ENCODE results near the gene MYH8.

MYH8 gene

GRCh38 chr17:10421900-10422542 lies at the start of gene MYH8:
Gene MYH8 (minus strand): TSS chr17:10421950. CDS start chr17:10420227, 1,723 bp downstream.
- DNase-seq: no peak

- DNase-seq: no peak
Observed at GRCh38 chr17:10469459-10469858, 47.7 kb upstream of the MYH8 start, which contains the start of gene MYH4. Gene MYH4 (minus strand): TSS chr17:10469559. CDS start chr17:10466745, 2,814 bp downstream.

GRCh38 chr17:10463402-10463801 lies 41.7 kb upstream of the MYH8 start:
- DNase-seq: no peak

GRCh38 chr17:10460062-10460461 lies 38.3 kb upstream of the MYH8 start:
- no peak for DNase-seq

- DNase-seq: no peak
Observed at GRCh38 chr17:10458701-10459100, 37.0 kb upstream of the MYH8 start.

GRCh38 chr17:10457952-10458351 lies 36.2 kb upstream of the MYH8 start:
- no peak for DNase-seq

- DNase-seq: no peak
Observed at GRCh38 chr17:10447026-10447931, 25.5 kb upstream of the MYH8 start.

GRCh38 chr17:10439816-10440215 lies 18.1 kb upstream of the MYH8 start:
- no peak for DNase-seq

GRCh38 chr17:10435096-10435495 lies 13.3 kb upstream of the MYH8 start:
- no peak for DNase-seq

GRCh38 chr17:10429421-10430045 lies 7.8 kb upstream of the MYH8 start:
- DNase-seq: no peak

GRCh38 chr17:10428781-10429180 lies 7.0 kb upstream of the MYH8 start:
- DNase-seq: no peak

- DNase-seq: no peak
Observed at GRCh38 chr17:10421211-10421610, 539 bp downstream of the MYH8 start.

GRCh38 chr17:10420811-10421210 lies 939 bp downstream of the MYH8 start:
- DNase-seq: no peak

GRCh38 chr17:10417431-10417830 lies 4.3 kb downstream of the MYH8 start:
- DNase-seq: no peak

GRCh38 chr17:10415161-10415560 lies 6.6 kb downstream of the MYH8 start:
- DNase-seq: no peak

GRCh38 chr17:10403589-10403988 lies 18.2 kb downstream of the MYH8 start:
- DNase-seq: no peak

- no peak for DNase-seq
Observed at GRCh38 chr17:10398352-10398751, 23.4 kb downstream of the MYH8 start.

- no peak for DNase-seq
Observed at GRCh38 chr17:10396524-10397163, 25.1 kb downstream of the MYH8 start.

- no peak for DNase-seq
Observed at GRCh38 chr17:10394201-10394887, 27.4 kb downstream of the MYH8 start.

- no peak for DNase-seq
Observed at GRCh38 chr17:10392880-10393279, 28.9 kb downstream of the MYH8 start.

- no peak for DNase-seq
Observed at GRCh38 chr17:10385871-10386270, 35.9 kb downstream of the MYH8 start.

- DNase-seq: no peak
Observed at GRCh38 chr17:10384175-10384574, 37.6 kb downstream of the MYH8 start.
